Stimulated activated CD8-positive, alpha-beta memory T cell treated with anti-CD3 and anti-CD28 coated beads, Interleukin-15, amount 100 ng/mL, for 1 hour (primary cell): ENCODE results near the gene PCED1A.

Experiments
- DNase-seq: peaks from one replicate; pipeline ENCODE4 v3.0.0-alpha.2; 2020; ENCODE audit warnings: low read depth

PCED1A gene

GRCh38 chr20:2804041-2804828, 36.2 kb downstream of the PCED1A start:
- no peak for DNase-seq

- DNase-seq = no peak
Measured at GRCh38 chr20:2801286-2801728, 39.1 kb downstream of the PCED1A start.

- DNase-seq = no peak
Measured at GRCh38 chr20:2800521-2801285, 39.8 kb downstream of the PCED1A start, which contains the start of gene CPXM1. TSS of gene CPXM1 (minus strand) at chr20:2800627. CDS start at chr20:2800572, 55 bp downstream.

GRCh38 chr20:2799688-2800520, 40.6 kb downstream of the PCED1A start:
- DNase-seq = no peak

- no peak for DNase-seq
Measured at GRCh38 chr20:2799271-2799670, 41.2 kb downstream of the PCED1A start.

- no peak for DNase-seq
Measured at GRCh38 chr20:2798814-2799213, 41.6 kb downstream of the PCED1A start.

- DNase-seq = no peak
Measured at GRCh38 chr20:2798095-2798805, 42.2 kb downstream of the PCED1A start.

- no peak for DNase-seq
Measured at GRCh38 chr20:2797136-2797983, 43.1 kb downstream of the PCED1A start.

GRCh38 chr20:2796011-2796660, 44.3 kb downstream of the PCED1A start:
- no peak for DNase-seq

GRCh38 chr20:2795451-2795850, 45.0 kb downstream of the PCED1A start:
- DNase-seq = no peak

- DNase-seq = no peak
Measured at GRCh38 chr20:2794866-2795447, 45.5 kb downstream of the PCED1A start.

GRCh38 chr20:2794202-2794748, 46.2 kb downstream of the PCED1A start:
- no peak for DNase-seq

- DNase-seq = no peak
Measured at GRCh38 chr20:2793471-2793870, 47.0 kb downstream of the PCED1A start.
